Left cardiac atrium (tissue), 4 donors: ENCODE data around the gene EFCAB5. TPM values are rescaled to one million over a fixed set of nuclear protein-coding genes. Genes with fewer than 3 reads are reported as not detected.
"Not testable (repeated sequence)": the region's sequence is repeated elsewhere in the genome, so short reads cannot be mapped to it uniquely, and the experiment has no call there.

Source experiments
- ATAC-seq, 2 donors: fragments of 200-7000 bp; cut with Tn5 transposase; one replicate each; pipeline ENCODE4 v1.9.1; 2020; ENCODE audit warnings: mild to moderate bottlenecking in 2 of 2, moderate library complexity in 2 of 2
- DNase-seq: peaks from one replicate; pipeline ENCODE4 v3.0.0-alpha.2; 2020
- intact Hi-C, 2 donors: fragments of 100-400 bp; cut with DNase I; formaldehyde crosslinking; loops; one replicate each; pipeline versions ENCODE4 v1.14.1 to v1.15.1; 2022 to 2023
- total RNA-seq, 2 donors: library from RNA; stranded (reverse); fragmentation: NEBNext Ultra II Directional; extraction: Animal tissue kit (Norgen Biotek cat#: 25700); gene quantifications; one replicate each; pipeline ENCODE4 v1.2.1, GENCODE V29; 2021
- donor health status: DM: no; HTN: yes; CAD: no.
- donor health status: DM: no; HTN: yes; CAD: no; lungs with severe emphysema.
- donor health status: DM: yes; HTN: yes; CAD: no.
- donor health status: Dilated cardiomyopathy.

Gene EFCAB5
- total RNA-seq, 2 donors from 2014 or later, result 0.09 TPM; not detected in 1

DNA sequence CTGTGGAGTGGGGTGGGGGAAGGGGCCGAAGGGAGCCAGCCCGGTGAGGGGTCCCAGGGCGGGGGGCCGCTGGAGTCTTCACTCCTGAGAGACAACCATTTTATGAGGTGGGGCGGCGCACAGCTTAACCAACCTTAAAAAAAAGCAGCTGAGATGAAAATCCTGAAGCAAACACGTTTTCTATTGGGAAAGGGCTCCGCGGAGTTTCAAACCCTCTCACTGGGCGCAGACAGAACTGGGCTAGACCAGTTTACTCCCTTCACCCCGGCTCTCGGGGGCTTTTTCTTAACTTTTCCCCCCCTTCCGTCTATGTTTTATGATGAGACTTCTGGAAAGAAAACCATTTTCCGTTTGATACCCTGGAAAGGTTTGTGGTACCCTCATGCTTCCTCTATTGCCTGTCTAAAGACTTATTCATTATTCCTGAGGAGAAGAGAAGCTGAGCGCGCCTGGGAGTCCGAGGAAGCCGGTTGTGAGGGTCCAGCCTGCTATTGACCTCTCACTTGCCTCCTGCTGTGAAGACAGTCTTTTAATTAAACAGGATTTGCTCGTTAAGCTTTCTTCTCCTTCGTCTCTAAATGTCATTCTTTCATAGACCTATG is 10.9 kb upstream of the EFCAB5 start:
- intact Hi-C loops, result loop anchor here (1.0 to 10.0 kb wide), 3 partner anchors 123 to 356 kb away; no protein-coding TSS in a partner anchor
- ATAC-seq (peak; percentile 40 to 55), DNase-seq (no peak)

DNA sequence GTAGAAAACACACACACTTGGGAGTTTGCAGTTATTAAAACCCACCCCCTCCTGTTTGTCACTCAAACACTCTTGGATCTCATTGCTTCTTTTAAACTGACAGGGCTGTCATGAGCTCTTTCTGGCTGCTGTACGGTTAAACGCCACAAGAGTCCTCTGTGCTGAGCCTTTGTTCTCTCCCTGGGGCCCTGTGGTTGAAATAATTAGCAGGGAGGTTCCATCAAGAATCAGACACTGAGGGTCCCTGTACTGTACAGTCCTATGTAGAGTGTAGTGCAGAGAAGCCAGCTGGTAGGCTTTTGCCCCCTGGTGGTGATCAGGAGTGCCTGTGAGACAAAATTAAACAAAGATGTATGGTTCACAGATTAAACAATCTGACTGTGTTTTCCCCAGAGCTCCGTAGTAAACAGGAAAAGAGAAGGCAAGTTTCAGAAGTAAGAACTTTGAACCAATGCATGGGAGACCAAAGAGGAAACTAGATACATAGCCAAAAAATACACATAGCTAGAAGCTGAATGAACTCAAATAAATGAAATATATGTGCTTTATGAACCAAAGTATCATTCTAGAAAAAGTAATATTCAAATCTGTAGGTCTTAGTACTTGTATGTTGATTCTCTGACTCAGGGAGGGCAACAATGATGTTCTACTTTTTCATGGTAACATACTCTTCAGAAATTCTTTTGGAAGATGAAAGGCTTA is 10.1 kb upstream of the EFCAB5 start:
- ATAC-seq (peak; percentile 73 to 76), DNase-seq (peak; percentile 68)
- intact Hi-C loops, result loop anchor here (1.0 to 10.0 kb wide), 3 partner anchors 124 to 357 kb away; no protein-coding TSS in a partner anchor

DNA sequence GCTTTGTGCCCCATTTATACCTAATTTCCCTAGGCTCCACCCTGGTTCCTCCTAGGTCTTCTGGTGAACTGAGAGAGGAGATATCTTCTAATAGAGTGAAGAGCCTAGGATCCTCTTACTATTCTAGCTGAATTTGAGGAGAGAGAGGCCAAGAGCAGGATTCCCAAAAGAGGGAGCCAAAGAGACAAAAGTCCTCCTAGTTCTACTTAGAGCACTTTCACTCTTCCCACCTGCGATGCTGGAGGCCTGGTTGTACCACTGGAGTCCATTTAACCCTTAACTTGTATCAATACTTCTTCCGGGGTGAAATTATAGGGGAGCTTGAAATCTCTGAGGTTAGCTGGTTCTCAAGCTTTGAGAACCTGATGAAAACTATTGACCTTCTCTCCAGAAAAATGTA is 8.1 kb upstream of the EFCAB5 start:
- intact Hi-C loops, result loop anchor here in 1 of 2 donors (5.0 to 10.0 kb wide), 2 partner anchors 126 to 359 kb away; no protein-coding TSS in a partner anchor
- no peak for ATAC-seq
- no peak for DNase-seq

DNA sequence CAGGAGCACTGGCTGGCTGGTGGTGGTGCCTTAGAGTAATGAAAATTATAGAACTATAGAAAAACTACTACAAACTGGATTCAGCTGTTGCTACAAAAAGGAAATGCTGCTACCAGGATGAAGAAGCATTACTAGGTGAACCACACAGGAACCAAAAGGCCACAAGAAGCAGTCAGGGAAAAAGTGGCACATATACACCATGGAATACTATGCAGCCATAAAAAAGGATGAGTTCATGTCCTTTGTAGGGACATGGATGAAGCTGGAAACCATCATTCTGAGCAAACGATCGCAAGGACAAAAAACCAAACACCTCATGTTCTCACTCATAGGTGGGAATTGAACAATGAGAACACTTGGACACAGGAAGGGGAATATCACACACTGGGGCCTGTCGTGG is 5.5 kb upstream of the EFCAB5 start:
- ATAC-seq, DNase-seq: not testable (repeated sequence)
- intact Hi-C loops, result loop anchor here in 1 of 2 donors (10.0 kb wide), 1 partner anchor 361 kb away; no protein-coding TSS in a partner anchor

DNA sequence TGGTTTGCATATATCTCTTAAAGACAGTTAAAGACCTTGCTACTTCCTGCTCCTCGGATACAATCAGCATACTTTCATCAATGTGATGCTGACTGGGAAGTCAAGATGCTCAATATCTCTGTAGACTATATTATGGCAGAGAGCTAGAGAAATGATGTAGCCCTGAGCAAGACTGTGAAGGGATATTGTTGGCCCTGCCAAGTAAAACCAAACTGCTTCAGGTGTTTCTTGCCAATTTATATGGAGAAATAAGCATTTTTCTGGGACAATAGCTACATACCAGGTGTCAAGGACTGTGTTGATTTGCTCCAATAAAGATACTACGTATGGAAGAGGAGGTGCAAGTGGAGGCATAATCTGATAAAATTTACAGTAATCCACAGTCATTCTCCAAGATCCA is 4.7 kb upstream of the EFCAB5 start:
- intact Hi-C loops, result loop anchor here in 1 of 2 donors (10.0 kb wide), 1 partner anchor 362 kb away; no protein-coding TSS in a partner anchor
- no peak for ATAC-seq
- DNase-seq, result no peak

DNA sequence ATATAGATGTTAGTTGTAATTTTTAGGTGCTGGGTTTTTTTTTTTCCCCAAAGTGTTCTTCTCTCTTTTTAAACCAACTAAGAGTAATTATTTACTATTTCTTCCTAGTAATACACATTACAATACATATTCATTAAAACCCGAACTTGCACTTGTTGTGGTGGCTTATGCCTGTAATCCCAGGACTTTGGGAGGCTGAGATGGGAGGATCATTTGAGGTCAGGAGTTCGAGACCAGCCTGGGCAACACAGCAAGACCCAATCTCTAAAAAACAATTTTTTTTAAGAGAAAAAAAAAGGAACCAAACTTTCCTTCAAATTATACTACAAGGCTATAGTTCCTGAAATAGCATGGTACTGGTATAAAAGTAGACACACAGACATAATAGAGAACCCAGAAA is 3.8 kb downstream of the EFCAB5 start:
- intact Hi-C loops, result no loop called here
- ATAC-seq (no peak), DNase-seq (no peak)

DNA sequence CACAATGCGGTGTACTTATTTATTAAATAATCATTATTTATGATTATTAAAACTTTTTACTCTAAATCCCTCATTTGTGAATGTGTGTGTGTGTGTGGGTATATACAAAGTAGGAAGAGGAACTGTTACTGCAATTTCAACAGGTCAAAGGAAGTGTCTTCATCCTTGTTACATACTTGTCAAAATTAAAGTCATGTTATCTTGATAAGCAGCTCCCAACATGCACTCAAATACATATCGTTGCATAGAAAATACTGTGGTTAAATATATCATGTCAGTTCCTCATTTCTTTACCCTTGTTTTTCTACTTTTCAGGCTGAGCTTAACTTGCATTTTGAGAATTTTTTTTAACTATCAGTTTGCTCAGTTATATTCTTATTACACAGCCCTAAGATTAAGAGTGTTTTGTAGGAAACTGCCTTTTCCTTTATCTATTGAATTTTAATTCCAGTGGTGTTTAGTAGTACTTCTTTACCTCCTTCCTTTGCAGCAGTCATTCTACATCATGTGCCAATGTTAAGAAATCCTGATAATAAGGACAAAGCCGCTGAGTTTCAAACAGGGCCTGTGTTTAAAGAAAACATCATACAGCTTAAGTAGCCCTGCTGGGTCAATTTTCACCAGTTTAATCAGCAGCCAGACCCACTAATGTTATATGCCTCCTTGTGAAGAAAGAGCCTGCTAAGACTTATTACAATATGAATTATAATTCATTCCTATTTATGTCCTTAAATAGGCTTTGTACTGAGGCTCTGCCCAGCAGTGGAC is 7.2 kb downstream of the EFCAB5 start:
- intact Hi-C loops, result no loop called here

DNA sequence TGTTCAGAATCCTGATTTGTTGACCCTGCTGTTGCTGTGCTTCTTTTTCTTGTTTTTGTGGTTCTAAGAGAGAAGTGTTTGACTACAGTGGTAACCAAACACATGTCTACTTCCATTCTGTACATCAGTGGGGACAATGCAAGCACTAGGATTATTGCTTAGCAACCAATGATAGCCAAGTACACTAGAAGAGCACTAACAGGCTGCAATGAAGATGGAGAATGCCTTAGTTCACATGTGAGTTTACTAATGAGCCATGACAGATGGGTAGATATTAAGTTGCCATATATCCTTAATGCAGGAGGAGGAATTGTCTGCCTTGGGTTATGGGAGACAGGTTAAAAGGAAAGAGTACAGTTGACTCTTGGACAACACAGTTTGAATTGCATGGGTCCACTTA is 8.3 kb downstream of the EFCAB5 start:
- ATAC-seq (no peak), DNase-seq (no peak)
- intact Hi-C loops, result no loop called here

More for the DNA sequence above, 7.2 kb downstream of the EFCAB5 start:
- DNase-seq (no peak), ATAC-seq (no peak)

DNA sequence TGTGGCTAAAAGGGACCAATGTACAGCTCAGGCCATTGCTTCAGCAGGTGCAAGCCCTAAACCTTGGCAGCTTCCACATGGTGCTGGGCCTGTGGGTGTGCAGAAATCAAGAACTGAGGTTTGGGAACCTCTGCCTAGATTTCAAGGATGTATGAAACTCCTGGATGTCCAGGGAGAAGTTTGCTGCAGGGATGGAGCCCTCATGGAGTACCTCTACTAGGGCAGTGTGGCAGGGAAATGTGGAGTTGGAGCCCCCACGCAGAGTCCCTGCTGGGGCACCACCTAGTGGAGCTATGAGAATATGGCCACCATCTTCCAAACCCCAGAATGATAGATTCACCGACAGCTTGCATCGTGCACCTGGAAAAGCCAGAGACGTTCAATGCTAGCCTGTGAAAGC is 13.0 kb downstream of the EFCAB5 start:
- intact Hi-C loops, result no loop called here
- DNase-seq, result no peak
- no peak for ATAC-seq

DNA sequence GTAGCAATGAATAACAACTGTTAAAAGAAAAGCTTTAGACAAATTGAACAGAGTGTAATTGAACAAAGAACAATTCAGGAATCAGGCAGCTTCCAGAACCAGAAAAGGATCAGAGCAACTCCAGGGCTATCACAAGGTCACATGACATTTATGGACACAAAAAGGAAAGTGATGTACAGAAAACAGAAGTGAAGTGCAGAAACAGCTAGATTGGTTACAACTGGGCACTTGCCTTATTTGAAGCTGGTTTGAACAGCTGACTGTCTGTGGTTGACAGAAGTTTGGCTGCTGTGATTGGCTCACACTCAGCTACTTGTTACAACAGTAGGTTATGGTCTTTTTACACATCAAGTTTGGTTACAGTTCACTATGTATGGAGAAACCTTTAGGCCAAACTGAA is 14.8 kb downstream of the EFCAB5 start:
- DNase-seq, result no peak
- ATAC-seq, result no peak
- intact Hi-C loops, result no loop called here

DNA sequence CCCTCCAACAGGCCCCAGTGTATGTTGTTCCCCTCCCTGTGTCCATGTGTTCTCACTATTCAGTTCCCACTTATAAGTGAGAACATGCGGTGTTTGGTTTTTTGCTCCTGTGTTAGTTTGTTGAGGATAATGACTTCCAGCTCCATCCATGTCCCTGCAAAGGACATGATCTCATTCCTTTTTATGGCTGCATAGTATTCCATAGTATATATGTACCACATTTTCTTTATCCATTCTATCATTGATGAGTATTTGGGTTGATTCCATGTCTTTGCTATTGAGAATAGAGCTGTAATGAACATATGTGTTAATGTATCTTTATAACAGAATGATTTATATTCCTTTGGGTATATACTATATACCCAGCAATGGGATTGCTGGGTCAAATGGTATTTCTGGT is 16.1 kb downstream of the EFCAB5 start:
- intact Hi-C loops, ATAC-seq, DNase-seq: not testable (repeated sequence)

DNA sequence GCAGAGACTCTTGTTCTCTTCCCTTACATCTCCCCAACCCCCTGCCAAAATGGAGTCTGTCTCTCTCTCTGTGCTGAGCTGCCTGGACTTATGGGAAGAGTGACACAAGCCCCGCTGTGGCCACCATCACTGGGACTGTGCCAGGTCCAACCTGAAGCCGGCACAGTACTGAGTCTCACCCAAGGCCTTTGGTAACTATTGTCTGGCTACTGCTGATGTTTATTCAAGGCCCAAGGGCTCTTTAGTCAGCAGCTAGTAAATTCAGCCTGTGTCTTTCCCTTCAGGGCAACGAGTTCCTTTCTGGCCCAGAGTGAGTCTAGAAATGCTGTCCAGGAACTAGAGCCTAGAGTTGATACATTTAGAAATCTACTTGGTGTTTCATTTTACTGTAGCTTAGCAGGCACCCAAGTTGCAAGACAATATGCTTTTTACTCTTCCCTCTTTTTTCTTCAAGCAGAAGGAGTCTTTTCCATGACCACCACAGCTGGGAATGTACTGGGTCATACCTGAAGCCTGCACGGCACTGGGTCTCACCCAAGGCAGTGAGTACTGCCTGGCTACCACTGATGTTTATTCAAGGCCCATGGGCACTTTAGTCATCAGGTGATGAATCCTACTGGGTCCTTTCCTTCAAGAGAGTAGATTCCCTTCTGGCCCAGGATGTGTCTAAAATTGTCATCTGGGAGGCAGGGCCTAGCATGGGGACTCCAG is 17.7 kb downstream of the EFCAB5 start:
- no peak for ATAC-seq
- intact Hi-C loops, result no loop called here
- DNase-seq, result no peak

DNA sequence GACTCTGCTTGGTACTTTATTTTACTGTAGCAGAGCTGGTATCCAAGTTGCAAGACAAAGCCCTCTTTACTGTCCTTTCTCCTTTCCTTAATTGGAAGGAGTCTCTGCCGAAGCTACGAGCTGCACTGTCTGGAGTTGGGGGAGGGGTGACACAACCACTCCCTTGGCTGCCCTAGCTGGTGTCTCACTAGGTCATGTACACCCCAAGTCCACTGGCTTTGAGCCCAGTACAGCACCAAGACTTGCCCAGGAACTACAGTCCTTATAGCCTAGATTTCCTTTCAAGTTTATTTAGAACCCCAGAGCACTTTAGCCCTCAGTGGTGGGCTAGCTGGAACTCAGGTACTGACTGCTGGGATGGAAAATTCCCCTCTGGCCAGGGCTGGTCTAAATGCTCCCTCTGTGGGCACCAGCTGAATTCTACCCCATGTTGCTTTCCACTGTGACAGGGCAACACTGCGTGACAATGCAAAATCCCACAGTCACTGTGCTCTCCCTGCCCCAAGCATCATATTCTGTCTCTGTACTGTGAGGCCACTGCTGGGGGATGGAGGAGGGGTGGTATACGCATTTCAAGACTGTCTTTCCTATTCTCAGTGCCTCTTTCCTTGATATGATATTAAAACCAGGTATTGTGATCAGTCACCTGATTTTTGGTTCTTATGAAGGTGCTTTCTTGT is 18.4 kb downstream of the EFCAB5 start:
- ATAC-seq, result no peak
- intact Hi-C loops, result no loop called here
- no peak for DNase-seq

DNA sequence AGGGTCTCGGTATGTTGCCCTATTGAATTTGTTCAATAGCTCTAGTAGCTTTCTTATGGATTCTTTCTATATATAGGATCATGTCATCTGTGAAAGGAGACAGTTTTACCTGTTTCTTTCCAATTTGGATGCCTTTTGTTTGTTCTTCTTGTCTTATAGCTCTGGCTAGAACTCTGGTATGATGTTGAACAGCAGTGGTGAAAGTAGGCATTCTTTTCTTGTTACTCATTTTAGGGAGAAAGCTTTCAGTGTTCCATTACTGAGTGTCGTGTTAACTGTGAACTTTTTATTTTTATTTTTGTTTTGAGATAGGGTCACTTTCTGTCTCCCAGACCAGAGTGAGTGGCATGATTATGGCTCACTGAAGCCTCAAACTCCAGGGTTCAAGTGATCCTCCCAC is 21.2 kb downstream of the EFCAB5 start:
- ATAC-seq, result no peak
- intact Hi-C loops, result no loop called here
- no peak for DNase-seq

DNA sequence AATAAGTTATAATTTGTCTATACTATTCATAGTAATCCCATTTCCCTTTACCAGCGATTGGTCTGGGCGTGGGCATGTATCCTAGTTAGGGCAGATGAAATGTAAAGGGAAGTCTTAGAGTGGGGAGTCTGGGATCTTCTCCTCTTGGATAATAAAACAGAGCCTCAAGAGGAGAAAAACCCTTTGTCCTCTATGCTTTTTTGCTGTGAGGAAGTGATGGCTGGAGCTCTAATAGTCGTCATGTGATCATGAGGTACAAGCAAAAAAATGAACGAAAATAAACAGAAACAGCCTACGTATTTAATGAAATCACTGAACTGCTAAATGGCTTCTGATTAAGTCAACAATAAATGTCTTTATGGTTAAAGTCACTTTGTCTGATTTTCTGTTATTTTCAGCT is 26.8 kb downstream of the EFCAB5 start:
- DNase-seq, result no peak
- intact Hi-C loops, result no loop called here
- no peak for ATAC-seq

DNA sequence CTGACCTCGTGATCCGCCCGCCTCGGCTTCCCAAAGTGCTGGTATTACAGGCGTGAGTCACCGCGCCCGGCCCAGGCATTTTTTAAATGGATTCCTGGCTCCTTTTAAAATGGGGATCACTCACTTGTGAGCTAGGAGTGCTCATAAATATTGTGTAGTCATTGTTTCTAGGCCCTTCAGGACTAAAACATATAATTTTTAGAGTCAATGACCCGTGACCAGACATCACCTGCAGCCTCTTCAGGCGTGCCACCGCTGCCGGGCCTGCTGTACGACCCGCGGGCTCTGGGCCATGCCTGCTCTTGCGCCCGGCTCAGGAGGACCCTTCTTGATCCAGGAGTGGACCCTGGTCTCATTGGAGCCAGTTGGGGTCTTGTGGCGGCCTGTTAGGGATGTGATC is 30.8 kb downstream of the EFCAB5 start:
- ATAC-seq (no peak), DNase-seq (no peak)
- intact Hi-C loops, result no loop called here

DNA sequence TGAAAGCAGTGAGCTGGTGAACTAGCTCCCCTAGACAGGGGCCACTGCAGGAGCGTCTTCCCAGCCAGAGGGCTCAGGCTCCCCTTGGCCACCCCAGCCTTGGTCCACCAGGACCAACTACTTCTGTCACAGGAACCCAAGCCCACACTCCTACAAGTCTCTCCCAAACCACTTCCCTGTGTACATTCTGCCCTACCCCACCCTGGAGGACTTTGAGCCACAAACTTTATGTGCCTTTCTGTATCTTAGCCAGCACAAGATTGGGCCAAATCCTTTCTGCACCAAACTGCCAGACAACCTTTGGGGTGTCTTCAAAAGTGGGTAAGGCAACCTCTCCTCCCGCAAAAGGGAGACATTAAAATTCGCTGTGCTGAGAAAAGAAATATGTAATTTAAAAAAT is 31.6 kb downstream of the EFCAB5 start:
- ATAC-seq, result no peak
- no peak for DNase-seq
- intact Hi-C loops, result no loop called here

DNA sequence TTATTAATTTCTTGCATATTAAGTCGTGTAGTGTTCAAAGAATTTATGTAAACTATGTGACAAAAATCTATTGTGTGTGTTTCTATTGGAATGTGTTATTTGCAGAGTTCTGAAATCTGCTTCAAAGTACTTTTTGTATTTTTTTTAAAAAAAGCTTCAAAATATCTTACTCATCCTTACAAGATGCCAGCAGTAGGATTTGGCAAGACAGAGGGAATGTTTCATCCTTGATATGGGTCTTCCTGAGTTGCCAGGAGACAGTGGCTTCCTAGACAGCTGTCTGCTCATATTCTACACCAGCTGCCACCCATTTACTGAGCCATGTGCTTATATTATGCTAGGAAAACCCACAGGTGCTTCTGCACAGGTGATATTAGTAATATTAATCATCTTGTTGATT is 36.4 kb downstream of the EFCAB5 start:
- intact Hi-C loops, result no loop called here
- peak in 1 of 2 donors; percentile 81 for ATAC-seq
- no peak for DNase-seq

DNA sequence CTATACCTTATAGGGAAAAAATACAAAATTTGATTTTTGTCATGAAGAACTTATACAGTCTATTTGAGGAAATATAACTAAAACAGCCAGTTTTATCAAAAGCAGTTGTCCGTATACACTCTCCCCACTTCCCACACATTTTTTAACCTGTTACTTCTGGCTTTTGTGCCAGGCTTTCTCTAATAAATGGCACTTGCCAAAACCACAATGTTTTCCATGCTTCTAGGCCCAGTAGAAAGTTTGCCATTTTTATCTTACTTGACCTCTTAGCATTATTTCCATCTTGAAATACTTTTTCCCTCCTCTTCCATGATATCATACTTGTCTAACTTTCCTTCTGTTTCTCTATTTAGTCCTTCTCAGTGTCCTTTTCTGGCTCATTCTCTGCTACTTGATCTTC is 38.8 kb downstream of the EFCAB5 start:
- DNase-seq (no peak), ATAC-seq (no peak)
- intact Hi-C loops, result no loop called here
